AG04449 (cell line): ENCODE measurements around the gene NEAT1.

Source experiments
- CTCF ChIA-PET: fragments of 350-600 bp; formaldehyde crosslinking; extraction: SDS; loops from one replicate; lab custom pipeline; 2021; ENCODE audit warnings: antibody characterized with exemption; lab: Yijun Ruan, JAX
- POLR2A ChIA-PET: fragments of 400-600, 350-600 bp; formaldehyde crosslinking; extraction: SDS; loops from one replicate; lab custom pipeline; 2020; ENCODE audit warnings: antibody characterized with exemption, inconsistent platforms; lab: Yijun Ruan, JAX
- DNase-seq: peaks from one replicate; pipeline ENCODE4 v3.0.0-alpha.2; 2010; ENCODE audit warnings: low read depth, low spot score
- H3K4me3 ChIP-seq: 2 replicates; pipeline ENCODE4 v1.5.1; 2011; ENCODE audit warnings: low read depth, mild to moderate bottlenecking, control low read depth, low read length
- TF ChIP-seq, protein P1 (sequence below): IDR thresholded peaks from one replicate; pipeline ENCODE4 v1.5.1; 2011; ENCODE audit warnings: mild to moderate bottlenecking, moderate library complexity, low read length, control low read depth, inconsistent platforms; ENCODE audit not compliant: insufficient read depth; ENCODE audit errors: missing control alignments

Gene NEAT1

DNA sequence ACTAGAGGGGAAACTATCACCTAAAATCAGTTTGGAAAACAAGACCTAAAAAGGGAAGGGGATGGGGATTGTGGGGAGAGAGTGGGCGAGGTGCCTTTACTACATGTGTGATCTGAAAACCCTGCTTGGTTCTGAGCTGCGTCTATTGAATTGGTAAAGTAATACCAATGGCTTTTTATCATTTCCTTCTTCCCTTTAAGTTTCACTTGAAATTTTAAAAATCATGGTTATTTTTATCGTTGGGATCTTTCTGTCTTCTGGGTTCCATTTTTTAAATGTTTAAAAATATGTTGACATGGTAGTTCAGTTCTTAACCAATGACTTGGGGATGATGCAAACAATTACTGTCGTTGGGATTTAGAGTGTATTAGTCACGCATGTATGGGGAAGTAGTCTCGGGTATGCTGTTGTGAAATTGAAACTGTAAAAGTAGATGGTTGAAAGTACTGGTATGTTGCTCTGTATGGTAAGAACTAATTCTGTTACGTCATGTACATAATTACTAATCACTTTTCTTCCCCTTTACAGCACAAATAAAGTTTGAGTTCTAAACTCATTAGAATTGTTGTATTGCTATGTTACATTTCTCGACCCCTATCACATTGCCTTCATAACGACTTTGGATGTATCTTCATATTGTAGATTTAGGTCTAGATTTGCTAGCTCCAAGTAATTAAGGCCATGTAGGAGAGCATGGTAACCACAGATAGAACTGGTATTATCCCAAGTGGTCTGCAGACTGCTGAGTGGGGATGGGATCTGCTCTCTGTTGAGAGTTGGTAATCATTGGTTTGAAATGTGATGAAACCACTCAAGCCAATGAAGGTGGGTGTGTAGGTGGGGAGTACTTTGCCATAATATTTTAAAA is 3.6 kb downstream of the NEAT1 start:
- ChIA-PET CTCF (interaction anchor here (1.1 kb wide), 1 partner anchor 10 kb away, joined by 3 read pairs; no protein-coding TSS in a partner anchor), POLR2A (interaction anchor here (0.6 to 19.6 kb wide), 5 partner anchors 10 to 77 kb away, joined by 3 to 664 read pairs (median 4); partner anchors contain the start of genes MALAT1 and TIGD3)
- DNase-seq, result no peak

DNA sequence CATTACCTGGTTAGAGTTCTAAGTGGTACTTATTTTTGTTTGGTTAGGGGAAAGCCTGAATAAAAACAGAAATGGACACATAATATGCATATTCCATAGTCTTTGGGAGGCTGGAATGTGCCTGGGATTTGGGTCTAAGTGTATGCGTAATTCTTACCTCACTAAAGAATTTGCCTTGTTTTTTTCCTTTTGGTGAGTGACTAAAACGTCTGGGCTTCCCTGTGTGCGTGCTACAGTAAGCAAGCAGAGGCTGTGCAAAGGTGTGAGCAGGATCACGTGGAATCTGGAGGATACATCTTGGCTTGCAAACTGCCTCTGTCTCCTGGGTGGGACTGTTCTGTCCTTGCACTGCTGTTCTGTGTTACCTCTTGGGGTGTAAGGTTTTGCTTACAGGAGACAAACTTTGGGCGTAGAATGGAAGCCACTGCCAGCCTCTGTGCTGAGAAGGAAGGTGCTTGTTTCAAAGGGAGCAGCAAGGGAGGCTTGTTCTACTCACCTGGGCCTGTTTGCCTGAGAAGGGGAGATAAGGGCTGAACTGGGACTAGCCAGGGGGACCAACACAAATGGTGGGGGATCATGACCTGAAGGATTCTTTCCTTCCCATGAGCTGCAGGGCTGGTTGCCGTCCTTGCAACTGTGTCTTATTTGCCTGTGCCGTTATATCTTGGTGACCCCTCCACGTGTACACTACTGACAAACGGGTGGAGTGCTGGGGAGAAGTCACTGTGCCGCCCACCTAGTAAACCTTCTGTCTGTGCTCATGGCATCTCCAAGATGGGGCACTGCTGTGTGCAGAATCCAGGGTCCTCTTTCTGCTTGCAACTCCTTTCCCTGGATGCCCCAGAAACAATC is 4.5 kb downstream of the NEAT1 start:
- ChIA-PET CTCF (interaction anchor here (1.1 kb wide), 1 partner anchor 10 kb away, joined by 3 read pairs; no protein-coding TSS in a partner anchor), POLR2A (interaction anchor here (0.6 to 19.6 kb wide), 4 partner anchors 9 to 77 kb away, joined by 3 to 664 read pairs (median 4); partner anchors contain the start of genes MALAT1 and TIGD3)
- H3K4me3 ChIP-seq, result peak overlapping the region; percentile 98
- TF ChIP-seq, protein P1, sequence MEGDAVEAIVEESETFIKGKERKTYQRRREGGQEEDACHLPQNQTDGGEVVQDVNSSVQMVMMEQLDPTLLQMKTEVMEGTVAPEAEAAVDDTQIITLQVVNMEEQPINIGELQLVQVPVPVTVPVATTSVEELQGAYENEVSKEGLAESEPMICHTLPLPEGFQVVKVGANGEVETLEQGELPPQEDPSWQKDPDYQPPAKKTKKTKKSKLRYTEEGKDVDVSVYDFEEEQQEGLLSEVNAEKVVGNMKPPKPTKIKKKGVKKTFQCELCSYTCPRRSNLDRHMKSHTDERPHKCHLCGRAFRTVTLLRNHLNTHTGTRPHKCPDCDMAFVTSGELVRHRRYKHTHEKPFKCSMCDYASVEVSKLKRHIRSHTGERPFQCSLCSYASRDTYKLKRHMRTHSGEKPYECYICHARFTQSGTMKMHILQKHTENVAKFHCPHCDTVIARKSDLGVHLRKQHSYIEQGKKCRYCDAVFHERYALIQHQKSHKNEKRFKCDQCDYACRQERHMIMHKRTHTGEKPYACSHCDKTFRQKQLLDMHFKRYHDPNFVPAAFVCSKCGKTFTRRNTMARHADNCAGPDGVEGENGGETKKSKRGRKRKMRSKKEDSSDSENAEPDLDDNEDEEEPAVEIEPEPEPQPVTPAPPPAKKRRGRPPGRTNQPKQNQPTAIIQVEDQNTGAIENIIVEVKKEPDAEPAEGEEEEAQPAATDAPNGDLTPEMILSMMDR, result no peak
- no peak for DNase-seq

More for the DNA sequence above, 3.6 kb downstream of the NEAT1 start:
- TF ChIP-seq, protein P1, result no peak
- H3K4me3 ChIP-seq, result peak overlapping the region; percentile 98

DNA sequence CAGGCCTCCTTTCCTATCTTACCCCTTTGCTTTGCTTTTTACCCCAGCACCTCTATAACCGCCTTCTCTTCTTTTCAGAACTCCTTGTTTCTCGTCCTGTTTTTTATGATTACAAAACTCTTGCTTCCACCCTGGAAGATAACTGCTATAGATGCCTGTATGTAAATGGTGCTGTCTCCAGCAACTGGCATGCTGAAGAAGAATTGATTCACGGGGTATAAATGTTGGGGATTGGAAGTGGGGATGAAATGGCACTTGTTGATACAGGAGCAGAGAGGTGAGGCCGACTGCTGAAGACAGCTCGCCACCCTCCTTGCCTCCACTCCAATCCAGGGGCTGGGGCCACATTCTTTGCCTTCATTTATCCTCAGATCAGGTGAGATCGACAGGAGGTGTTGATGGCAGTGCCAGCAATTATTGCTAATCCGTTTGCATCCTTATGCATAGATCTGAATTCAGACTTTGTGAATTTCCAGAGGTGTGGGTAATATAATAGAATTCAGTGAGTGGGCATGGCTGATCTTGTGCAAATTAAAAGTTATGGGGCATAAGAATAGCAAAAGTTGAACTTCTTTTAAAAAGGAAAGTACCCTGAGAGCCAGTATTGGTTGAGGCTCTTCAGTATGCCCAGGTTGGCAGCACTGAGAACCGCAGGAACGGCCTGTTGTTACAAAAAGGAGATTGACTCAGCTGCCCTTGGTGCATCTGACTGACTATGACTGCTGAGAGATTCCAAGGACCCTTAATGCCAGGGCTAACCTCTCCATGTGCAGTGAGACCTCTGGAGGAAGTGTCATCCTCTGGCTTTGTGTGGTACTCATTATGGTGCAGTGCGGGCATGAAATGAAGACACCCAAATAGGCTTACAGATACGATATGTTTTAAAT is 5.3 kb downstream of the NEAT1 start:
- H3K4me3 ChIP-seq, result peak overlapping the region; percentile 98
- TF ChIP-seq, protein P1, result no peak
- POLR2A ChIA-PET, result interaction anchor here (1.1 to 19.6 kb wide), 2 partner anchors 10 to 76 kb away, joined by 4 to 664 read pairs; partner anchors contain the start of gene MALAT1
- CTCF ChIA-PET, result no interaction called here
- no peak for DNase-seq

DNA sequence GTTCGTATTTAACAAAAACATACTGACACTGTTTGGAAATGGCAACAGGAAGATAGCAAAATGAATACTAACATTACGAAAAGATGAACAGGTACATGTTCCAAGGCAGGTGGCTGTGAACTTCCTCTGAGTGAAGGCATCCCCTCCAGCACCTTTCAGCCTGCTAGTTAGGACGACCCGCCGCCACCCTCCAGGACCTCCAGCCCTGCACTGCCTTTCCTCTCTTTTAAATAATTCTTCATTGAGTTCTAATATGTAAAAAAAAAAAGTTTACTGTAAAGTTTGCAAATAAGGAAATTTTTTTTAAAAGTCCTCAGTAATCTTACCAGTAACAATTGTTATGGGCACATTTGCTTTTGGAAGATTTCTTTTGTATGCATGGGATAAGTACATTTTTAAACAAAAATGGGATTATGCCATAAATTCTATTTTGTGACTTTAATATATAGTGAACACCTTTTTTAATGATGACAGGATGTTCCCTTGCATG is 6.0 kb downstream of the NEAT1 start:
- CTCF ChIA-PET, result no interaction called here
- TF ChIP-seq, protein P1, result no peak
- DNase-seq, result no peak
- POLR2A ChIA-PET, result interaction anchor here (0.7 to 19.6 kb wide), 2 partner anchors 10 to 75 kb away, joined by 3 to 664 read pairs; partner anchors contain the start of gene MALAT1
- H3K4me3 ChIP-seq, result peak overlapping the region; percentile 98

DNA sequence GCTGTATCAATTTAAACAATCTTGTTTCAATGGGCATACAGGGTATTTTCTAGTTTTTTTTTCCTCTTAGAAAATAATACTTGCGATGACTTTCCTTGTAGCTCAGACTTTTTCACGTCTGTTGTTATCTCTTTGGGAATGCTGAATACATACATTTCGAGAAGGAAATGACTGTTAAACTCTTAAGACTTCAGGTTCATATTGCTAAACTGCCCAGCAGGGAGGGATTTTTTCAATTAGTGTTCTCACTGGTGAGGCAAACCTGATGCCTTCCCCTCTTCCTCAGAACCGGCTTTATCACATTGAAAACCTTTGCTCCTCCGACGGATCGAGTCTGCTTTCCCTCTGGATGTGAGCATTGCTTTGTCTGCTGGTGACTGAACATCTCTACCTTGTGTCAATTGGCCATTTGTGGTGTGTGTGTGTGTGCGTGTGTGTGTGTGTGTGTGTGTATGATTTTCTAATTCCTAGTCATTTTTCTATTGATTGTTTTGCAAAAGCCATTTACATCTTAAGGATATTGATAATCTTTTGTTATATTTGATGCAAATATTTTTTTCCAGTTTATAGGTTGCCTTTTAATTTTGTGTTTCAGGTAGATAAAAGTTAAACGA is 6.6 kb downstream of the NEAT1 start:
- TF ChIP-seq, protein P1, result no peak
- peak overlapping the region; percentile 98 for H3K4me3 ChIP-seq
- POLR2A ChIA-PET, result interaction anchor here (0.7 to 19.6 kb wide), 3 partner anchors 9 to 74 kb away, joined by 3 to 664 read pairs (median 10); partner anchors contain the start of gene MALAT1
- DNase-seq, result no peak
- CTCF ChIA-PET, result interaction anchor here (1.3 kb wide), 1 partner anchor 13 kb away, joined by 3 read pairs; no protein-coding TSS in a partner anchor
